Activated CD4-positive, alpha-beta T cell treated with anti-CD3 and anti-CD28 coated beads for 1 hour (primary cell): ENCODE measurements around the gene HHATL.

Experiments used
- DNase-seq: peaks from one replicate; pipeline ENCODE4 v3.0.0-alpha.2; 2020

The HHATL gene

DNA sequence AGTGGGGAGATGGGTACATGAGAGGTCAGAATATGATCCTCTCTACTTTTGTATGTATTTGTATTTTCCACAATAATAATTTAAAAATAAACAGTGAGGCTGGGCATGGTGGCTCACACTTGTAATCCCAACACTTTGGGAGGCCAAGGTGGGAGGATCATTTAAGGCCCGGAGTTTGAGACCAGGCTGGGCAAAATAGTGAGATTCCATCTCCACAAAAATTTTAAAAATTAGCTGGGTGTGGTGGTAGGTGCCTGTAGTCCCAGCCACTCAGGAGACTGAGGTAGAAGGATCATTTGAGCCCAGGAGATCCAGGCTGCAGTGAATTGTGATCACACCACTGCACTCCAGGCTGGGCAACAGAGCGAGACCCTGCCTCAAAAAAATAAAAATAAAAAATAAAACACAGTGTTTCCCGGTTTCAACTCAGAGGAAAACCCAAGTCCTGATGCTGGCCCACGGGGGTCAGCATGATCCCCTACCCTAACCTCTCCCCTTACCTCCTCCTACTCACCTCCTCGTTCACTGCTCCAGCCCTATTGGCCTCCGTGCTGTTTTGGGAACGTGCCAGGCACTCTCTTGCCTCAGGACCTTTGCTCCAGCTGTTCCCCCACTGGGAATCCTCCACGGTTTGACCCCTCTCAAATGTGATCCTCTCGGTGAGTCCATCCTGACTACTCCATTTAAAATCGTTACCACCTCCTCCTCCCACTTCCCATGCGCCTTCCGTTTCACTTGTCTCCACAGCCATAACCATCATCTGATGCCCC, 20.1 kb downstream of the HHATL start:
- no peak for DNase-seq

GRCh38 chr3:42681361-42682038, 21.1 kb downstream of the HHATL start:
- no peak for DNase-seq

DNA sequence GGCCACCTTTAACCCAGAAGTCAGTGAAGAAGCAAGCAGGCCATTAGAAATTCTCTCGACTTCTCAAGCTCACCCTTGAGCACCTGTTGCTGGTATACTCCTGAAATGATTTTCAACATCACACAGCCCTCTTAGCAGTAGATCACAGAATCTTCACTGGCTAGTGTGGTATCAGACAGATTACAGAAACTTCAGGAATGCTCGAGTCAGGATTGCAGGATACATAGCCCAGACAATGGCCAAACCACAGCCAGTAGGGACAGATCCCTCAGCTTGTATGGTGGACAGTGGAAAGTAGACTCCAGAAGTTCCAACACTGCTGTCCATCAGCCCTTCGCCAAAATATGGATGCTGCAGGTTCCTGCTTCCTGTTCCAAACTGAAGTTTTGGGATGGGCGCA, 21.8 kb downstream of the HHATL start:
- DNase-seq, result no peak

GRCh38 chr3:42680271-42680670, 22.3 kb downstream of the HHATL start:
- DNase-seq, result no peak

- DNase-seq, result no peak
Measured at GRCh38 chr3:42678447-42678846, 24.2 kb downstream of the HHATL start.

DNA sequence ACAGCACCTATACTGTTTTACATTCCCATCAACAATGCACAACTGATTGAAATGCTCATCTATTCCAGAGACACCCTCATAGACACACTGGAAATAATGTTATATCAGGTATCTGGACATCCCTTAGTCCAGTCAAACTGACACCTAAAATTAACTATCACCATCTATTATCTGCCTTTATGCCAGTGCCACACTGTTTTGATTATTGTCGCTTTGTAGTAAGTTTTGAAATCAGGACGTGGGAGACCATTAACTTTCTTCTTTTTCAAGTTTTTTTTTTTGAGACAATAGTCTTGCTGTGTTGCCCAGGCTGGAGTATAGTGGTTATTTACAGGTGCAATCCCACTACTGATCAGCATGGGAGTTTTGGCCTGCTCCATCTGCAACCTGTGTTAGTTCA, 26.7 kb downstream of the HHATL start:
- no peak for DNase-seq

GRCh38 chr3:42674146-42674545, 28.5 kb downstream of the HHATL start:
- DNase-seq, result no peak

GRCh38 chr3:42673082-42673481, 29.5 kb downstream of the HHATL start:
- no peak for DNase-seq

DNA sequence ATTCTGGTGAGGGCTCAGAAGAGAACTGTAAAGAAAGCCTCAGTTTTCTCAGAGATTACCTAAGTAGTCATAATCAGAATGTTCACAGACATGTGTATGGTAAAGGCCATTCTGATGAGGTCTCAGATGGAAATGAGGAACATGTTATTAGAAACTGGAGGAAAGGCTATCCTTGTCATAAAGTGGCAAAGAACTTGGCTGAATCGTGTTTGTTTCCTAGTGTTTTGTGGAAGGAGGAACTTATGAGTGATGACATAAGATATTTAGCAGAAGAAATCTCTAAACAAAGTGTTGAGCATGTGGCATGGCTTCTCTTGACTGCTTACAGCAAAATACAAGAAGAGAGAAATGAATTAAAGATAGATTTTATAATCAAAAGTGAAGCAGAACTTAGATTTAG, 30.1 kb downstream of the HHATL start:
- no peak for DNase-seq

DNA sequence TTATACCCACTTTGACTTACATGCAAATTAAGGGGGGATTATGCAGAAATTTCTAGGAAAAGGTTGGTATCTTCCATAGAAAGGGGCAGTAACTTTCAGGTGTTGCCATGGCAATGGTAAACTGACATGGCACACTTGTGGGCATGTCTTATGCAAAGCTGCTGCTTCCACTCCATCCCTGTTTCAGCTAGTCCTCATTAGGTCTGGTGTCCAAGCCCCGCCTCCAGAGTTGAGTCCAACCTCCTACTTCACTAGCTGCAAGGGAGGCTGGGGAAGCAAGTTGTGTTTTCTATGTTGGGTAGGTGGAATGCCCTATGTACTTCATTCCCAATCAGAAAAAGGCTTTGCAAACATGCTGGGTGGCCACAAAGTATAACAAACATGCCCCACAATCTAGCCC, 31.9 kb downstream of the HHATL start:
- no peak for DNase-seq

DNA sequence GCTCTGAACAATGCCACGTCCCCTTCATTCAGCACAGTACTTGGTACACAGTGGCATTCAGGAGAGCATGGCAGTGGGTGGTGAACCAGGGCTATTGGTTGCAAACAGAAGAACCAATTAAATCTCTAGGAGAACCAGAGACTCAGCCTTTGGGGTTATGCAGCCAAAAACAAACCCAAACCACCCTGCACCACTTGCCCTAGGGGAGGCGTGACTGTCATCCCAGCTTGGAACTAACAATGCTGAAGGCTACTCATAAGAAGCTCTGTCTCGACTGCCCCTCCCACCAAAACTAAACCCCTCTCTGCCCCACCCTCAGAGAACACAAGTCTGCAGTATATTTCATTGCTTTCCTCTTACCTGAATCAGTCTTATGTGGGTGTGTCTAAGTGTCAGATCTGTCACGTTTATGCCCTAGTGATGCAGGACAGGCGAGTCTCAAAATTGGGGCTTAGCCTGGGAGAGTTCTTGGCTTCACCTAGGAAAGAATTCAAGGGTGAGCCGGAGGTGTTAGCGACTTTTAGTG, 32.5 kb downstream of the HHATL start:
- no peak for DNase-seq

DNA sequence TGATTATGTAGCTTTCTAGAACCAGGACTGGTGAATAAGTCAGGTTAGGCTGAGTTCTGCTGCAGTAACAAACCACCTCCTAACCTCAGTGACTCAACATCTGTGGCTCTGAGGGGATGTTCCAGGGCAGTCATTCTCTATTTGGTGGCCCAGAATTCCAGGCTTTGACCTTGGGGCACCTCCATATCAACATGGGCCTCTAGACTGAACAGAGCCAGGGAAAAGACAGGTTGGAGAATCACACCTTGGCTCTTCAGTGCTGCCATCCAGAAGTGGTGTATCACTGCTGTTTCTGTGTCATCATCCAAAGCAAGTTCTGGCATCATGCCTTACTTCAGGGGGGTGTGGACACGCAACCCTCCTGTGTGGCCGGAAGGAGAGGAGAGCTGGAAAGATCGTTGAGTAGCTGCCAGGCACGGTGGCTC, 33.8 kb downstream of the HHATL start:
- DNase-seq, result no peak

- no peak for DNase-seq
Measured at GRCh38 chr3:42668413-42668760, 34.2 kb downstream of the HHATL start.

- DNase-seq, result no peak
Measured at GRCh38 chr3:42667523-42668412, 34.8 kb downstream of the HHATL start.

GRCh38 chr3:42667096-42667522, 35.5 kb downstream of the HHATL start:
- no peak for DNase-seq

DNA sequence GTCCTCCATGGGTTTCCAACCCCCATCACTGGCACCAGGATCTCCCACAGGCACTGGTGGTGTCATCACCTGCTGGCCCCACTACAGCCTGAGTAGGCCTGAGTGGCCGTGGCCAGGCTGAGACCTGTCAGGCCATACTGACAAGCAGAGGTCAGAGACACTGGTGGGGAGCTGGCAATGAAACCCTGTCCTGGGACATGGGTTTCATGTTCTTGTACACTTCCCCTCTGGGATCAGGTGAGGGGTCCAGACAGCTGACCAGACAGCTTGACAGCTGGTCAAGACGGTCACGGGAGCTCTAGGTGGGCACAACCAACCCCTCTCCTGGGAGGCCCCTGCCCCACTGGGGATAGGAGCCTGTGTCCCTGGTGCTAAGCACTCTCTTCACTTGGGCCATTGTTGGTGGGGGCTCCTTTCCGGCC, 36.0 kb downstream of the HHATL start:
- DNase-seq, result no peak

DNA sequence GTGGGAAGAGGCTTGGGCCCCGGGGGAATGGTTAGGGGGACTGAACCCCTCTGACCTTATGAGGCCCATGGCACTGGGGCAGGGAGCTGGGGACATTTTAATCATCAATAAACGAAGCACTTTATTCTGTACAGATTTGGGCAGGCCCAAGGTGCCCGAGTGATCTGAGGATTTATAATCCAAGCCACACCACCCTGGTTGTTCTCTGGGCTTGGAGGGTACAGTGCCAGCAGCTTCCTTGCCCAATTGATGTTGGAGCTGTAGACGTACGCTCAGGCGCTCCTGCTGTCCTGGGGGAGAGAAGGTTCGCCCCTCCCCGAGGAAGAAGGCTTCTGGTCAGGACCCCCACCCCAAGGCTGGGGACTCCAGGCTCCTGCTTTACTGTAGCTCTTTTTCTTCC, 36.6 kb downstream of the HHATL start:
- DNase-seq, result no peak

GRCh38 chr3:42665050-42665878, 37.3 kb downstream of the HHATL start:
- DNase-seq, result no peak

GRCh38 chr3:42664438-42664803, 38.2 kb downstream of the HHATL start:
- DNase-seq, result no peak

GRCh38 chr3:42663581-42664437, 38.8 kb downstream of the HHATL start:
- DNase-seq, result no peak

- DNase-seq, result no peak
Measured at GRCh38 chr3:42662813-42663535, 39.6 kb downstream of the HHATL start.
